GM12878 (cell line): ENCODE measurements around the gene CLEC4G. TPM values are rescaled to one million over a fixed set of nuclear protein-coding genes. Genes with fewer than 3 reads are reported as not detected.
A peak's percentile ranks its signal among the peaks of the same experiment; 100 is the strongest.

Experiments used
- ATAC-seq: fragments of 200-7000 bp; cut with Tn5 transposase; 3 replicates; pipeline ENCODE4 v1.9.1; 2020; ENCODE audit warnings: mild to moderate bottlenecking, moderate library complexity
- BruUV-seq: library from RNA; stranded (reverse); fragments of 400-500 nt; replicated peaks from 2 replicates; lab custom pipeline; 2021; lab: Mats Ljungman, UMichigan
- CTCF ChIA-PET: fragments of 300-600 bp; sonication (Branson Sonifier 250); formaldehyde crosslinking; extraction: SDS; loops from one replicate; lab custom pipeline; 2021; ENCODE audit warnings: inconsistent platforms; lab: Yijun Ruan, JAX
- POLR2A ChIA-PET: fragments of 350-600 bp; formaldehyde crosslinking; extraction: SDS; loops from one replicate; lab custom pipeline; 2021; ENCODE audit warnings: inconsistent platforms; lab: Charles Lee
- RAD21 ChIA-PET: fragments of 300-600 bp; sonication (Branson Sonifier 250); formaldehyde crosslinking; loops from one replicate; lab custom pipeline; 2023; ENCODE audit warnings: antibody characterized with exemption; ENCODE audit not compliant: unreplicated experiment; lab: Charles Lee
- SMC1A ChIA-PET: fragments of 300-600 bp; sonication (Branson Sonifier 250); formaldehyde crosslinking; loops from one replicate; lab custom pipeline; 2023; ENCODE audit not compliant: unreplicated experiment, uncharacterized antibody; lab: Charles Lee
- DNase-seq: peaks from one replicate; pipeline ENCODE4 v3.0.0-alpha.2; 2011; ENCODE audit warnings: low read depth, low spot score
- FAIRE-seq: peaks from 3 replicates; lab custom pipeline; 2011; peaks lifted over from hg19 to GRCh38; lab: Jason Lieb, UNC
- H2AFZ ChIP-seq: 2 replicates; pipeline ENCODE4 v1.6.0; 2011; ENCODE audit warnings: low read depth, low read length, control low read depth; ENCODE audit not compliant: control insufficient read depth
- H3K27ac ChIP-seq: 2 replicates; pipeline ENCODE4 v1.5.1; 2011; ENCODE audit warnings: control low read depth; ENCODE audit not compliant: control insufficient read depth, insufficient read depth
- H3K27me3 ChIP-seq, 2 experiments: replicated peaks in 1 of 2; 2 replicates each; pipeline versions ENCODE4 v1.6.0 to v1.6.1; 2011; ENCODE audit warnings: low read length in 1 of 2; ENCODE audit not compliant: control insufficient read depth in 2 of 2, insufficient read depth in 2 of 2
- H3K36me3 ChIP-seq, 2 experiments: 2 replicates each; pipeline ENCODE4 v1.5.1; 2011; ENCODE audit warnings: low read length in 1 of 2; ENCODE audit not compliant: control insufficient read depth in 2 of 2, insufficient read depth in 2 of 2
- H3K4me1 ChIP-seq: 2 replicates; pipeline ENCODE4 v1.6.1; 2011; ENCODE audit warnings: mild to moderate bottlenecking, low read length, moderate library complexity, mixed read lengths; ENCODE audit not compliant: control insufficient read depth, insufficient read depth
- H3K4me2 ChIP-seq: 2 replicates; pipeline ENCODE4 v1.6.0; 2011; ENCODE audit warnings: control low read depth; ENCODE audit not compliant: control insufficient read depth, insufficient read depth
- H3K4me3 ChIP-seq: fragments of 200-600 bp; sonication (generic); 2 replicates; pipeline ENCODE4 v1.5.1; 2016
- H3K79me2 ChIP-seq: 2 replicates; pipeline ENCODE4 v1.6.0; 2011; ENCODE audit warnings: low read length; ENCODE audit not compliant: control insufficient read depth, insufficient read depth
- H3K9ac ChIP-seq: 2 replicates; pipeline ENCODE4 v1.8.0; 2011; ENCODE audit warnings: low read length, control low read depth, mixed read lengths; ENCODE audit not compliant: control insufficient read depth, insufficient read depth
- H3K9me3 ChIP-seq: replicated peaks from 3 replicates; pipeline ENCODE4 v1.5.1; 2011; ENCODE audit warnings: mild to moderate bottlenecking, low read length; ENCODE audit not compliant: control insufficient read depth, insufficient read depth
- H4K20me1 ChIP-seq: 2 replicates; pipeline ENCODE4 v1.6.0; 2011; ENCODE audit not compliant: control insufficient read depth, insufficient read depth
- BRCA1 ChIP-seq: IDR thresholded peaks from 2 replicates; pipeline ENCODE4 v1.6.1; 2011; ENCODE audit warnings: low read depth, low read length, improper control_type of control experiment
- CBX5 ChIP-seq: sonication (generic); IDR thresholded peaks from 2 replicates; pipeline ENCODE4 v1.6.1; 2016; ENCODE audit warnings: low read depth, moderate library complexity, mild to moderate bottlenecking, inconsistent platforms
- EED ChIP-seq: sonication (generic); IDR thresholded peaks from 2 replicates; pipeline ENCODE4 v1.6.1; 2016; ENCODE audit warnings: antibody characterized with exemption, low read depth
- EP300 ChIP-seq, 2 experiments: fragments of 150-350 bp in 1 of 2; IDR thresholded peaks; 2 replicates each; pipeline ENCODE4 v1.6.1; 2011 to 2012; ENCODE audit warnings: low read depth in 2 of 2, low read length in 2 of 2, borderline replicate concordance in 1 of 2, improper control_type of control experiment in 1 of 2, inconsistent platforms in 1 of 2; ENCODE audit not compliant: control insufficient read depth in 1 of 2
- EZH2 ChIP-seq: IDR thresholded peaks from 2 replicates; pipeline ENCODE4 v1.6.1; 2012; ENCODE audit warnings: low read depth, mild to moderate bottlenecking, control low read depth, inconsistent platforms, low read length, borderline replicate concordance; ENCODE audit not compliant: control insufficient read depth
- FOS ChIP-seq: IDR thresholded peaks from 3 replicates; pipeline ENCODE4 v1.6.1; 2011; ENCODE audit warnings: borderline replicate concordance; ENCODE audit not compliant: insufficient read length; ENCODE audit errors: extremely low read depth
- IKZF2 ChIP-seq, 2 experiments: fragments of 450-650 bp; IDR thresholded peaks; 2 replicates each; pipeline ENCODE4 v1.6.1; 2017; ENCODE audit warnings: mild to moderate bottlenecking in 2 of 2, moderate library complexity in 2 of 2
- MEF2B ChIP-seq: fragments of 450-650 bp; IDR thresholded peaks from 2 replicates; pipeline ENCODE4 v1.6.1; 2018; ENCODE audit warnings: mild to moderate bottlenecking, moderate library complexity; ENCODE audit not compliant: partially characterized antibody, poor library complexity, severe bottlenecking
- POLR2A ChIP-seq: IDR thresholded peaks from 2 replicates; pipeline ENCODE4 v1.6.1; 2011; ENCODE audit warnings: low read depth, mild to moderate bottlenecking, low read length
- POU2F2 ChIP-seq: IDR thresholded peaks from 3 replicates; pipeline ENCODE4 v1.6.1; 2011; ENCODE audit warnings: low read depth, mild to moderate bottlenecking, low read length, borderline replicate concordance
- RB1 ChIP-seq: fragments of 450-650 bp; formaldehyde crosslinking; IDR thresholded peaks from 2 replicates; pipeline ENCODE4 v1.6.1; 2017; ENCODE audit warnings: mild to moderate bottlenecking, borderline replicate concordance
- RELB ChIP-seq: fragments of 450-650 bp; IDR thresholded peaks from 2 replicates; pipeline ENCODE4 v1.6.1; 2017; ENCODE audit warnings: low read depth, mild to moderate bottlenecking, moderate library complexity
- SIX5 ChIP-seq: IDR thresholded peaks from 2 replicates; pipeline ENCODE4 v1.6.1; 2011; ENCODE audit warnings: mild to moderate bottlenecking, low read depth, low read length, moderate library complexity; ENCODE audit not compliant: severe bottlenecking
- SREBF1 ChIP-seq: IDR thresholded peaks from 2 replicates; pipeline ENCODE4 v1.6.1; 2012; ENCODE audit warnings: mild to moderate bottlenecking, low read length
- TCF3 ChIP-seq: IDR thresholded peaks from 2 replicates; pipeline ENCODE4 v1.6.1; 2012; ENCODE audit warnings: low read depth, mild to moderate bottlenecking, low read length, borderline replicate concordance; ENCODE audit not compliant: insufficient read depth
- ZBED1 ChIP-seq: IDR thresholded peaks from 2 replicates; pipeline ENCODE4 v1.6.1; 2016; ENCODE audit warnings: borderline replicate concordance
- ZNF274 ChIP-seq: IDR thresholded peaks from one replicate; pipeline ENCODE4 v1.8.0; 2011; ENCODE audit not compliant: insufficient read length, insufficient read depth
- ZSCAN29 ChIP-seq: fragments of 450-650 bp; IDR thresholded peaks from 2 replicates; pipeline ENCODE4 v1.6.1; 2017; ENCODE audit warnings: mild to moderate bottlenecking, moderate library complexity
- WGBS: methylation state at CpG from one replicate; pipeline ENCODE4 v1.1.6; 2016; ENCODE audit warnings: low lambda C conversion rate; ENCODE audit not compliant: insufficient replicate concordance, insufficient coverage; ENCODE audit errors: missing lambda C conversion rate; 5-methylcytosine and 5-hydroxymethylcytosine counted together
- in situ Hi-C: fragments of 300-500 bp; cut with MboI; formaldehyde crosslinking; loops from 9 replicates; pipeline ENCODE4 v1.14.3; 2018; ENCODE audit warnings: mixed read lengths
- intact Hi-C: fragments of 100-400 bp; cut with micrococcal nuclease; formaldehyde crosslinking; loops from one replicate; pipeline ENCODE4 v1.14.2; 2022; ENCODE audit not compliant: unreplicated experiment
- polyA plus RNA-seq, 11 experiments: library from polyadenylated mRNA; depleted of rRNA in 4 of 11; unstranded in 6 of 11; stranded (reverse) in 5 of 11; fragments of >200 nt; fragmentation: Nextera tagmentation in 4 of 11; fragmentation: Illumina TruSeq in 1 of 11; extraction: Ambion mirVana in 4 of 11; extraction: Trizol in 1 of 11; gene quantifications; 1 replicate in 1 of 11; 2 replicates in 10 of 11; pipeline versions ENCODE4 v1.2.1 to v1.2.3, GENCODE V29; 2011 to 2016; ENCODE audit warnings: inconsistent platforms in 2 of 11, missing spikeins in 2 of 11, low read depth in 1 of 11
- total RNA-seq, 4 experiments: library from RNA; depleted of rRNA in 3 of 4; stranded (reverse); fragments of >200 nt in 3 of 4; fragmentation: Illumina TruSeq in 1 of 4; extraction: Trizol in 1 of 4; gene quantifications; 2 replicates each; pipeline versions ENCODE4 v1.2.1 to v1.2.3, GENCODE V29; 2013 to 2021
- TF ChIP-seq, protein P1 (sequence below): fragments of 450-650 bp; IDR thresholded peaks from 2 replicates; pipeline ENCODE4 v1.6.1; 2017; ENCODE audit warnings: borderline replicate concordance

CLEC4G gene
- total and polyA plus RNA-seq, 10 of the 15 experiments (the other 5 are each of a cell fraction or from before 2014, with no cell fraction given): 0.04 TPM; not detected in 9

DNA sequence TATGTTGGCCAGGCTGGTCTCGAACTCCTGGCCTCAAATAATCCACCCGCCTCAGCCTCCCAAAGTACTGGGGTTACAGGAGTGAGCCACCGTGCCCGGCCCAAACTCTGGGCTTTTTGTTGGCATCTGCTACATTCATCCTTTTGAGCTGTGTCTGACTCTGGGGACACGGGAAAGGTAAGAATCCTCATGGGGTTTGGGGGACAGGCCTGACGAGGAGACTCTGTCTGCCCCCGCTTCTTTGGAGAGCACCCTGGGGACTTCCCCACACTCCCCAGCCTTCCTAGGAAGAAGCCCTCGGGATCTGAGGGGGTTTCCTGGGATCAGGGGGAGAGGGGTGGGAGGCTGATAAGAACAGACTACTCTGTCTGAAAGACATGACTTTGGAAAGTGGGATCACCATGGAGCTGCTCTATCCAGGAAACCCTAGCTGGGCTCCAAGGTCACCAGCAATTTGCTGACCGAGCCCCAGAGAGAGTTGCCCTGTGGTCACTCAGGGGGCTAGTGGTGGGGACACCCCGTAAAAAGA lies 21.9 kb downstream of the CLEC4G start:
- SMC1A ChIA-PET: interaction anchor here (1.0 to 2.0 kb wide), 5 partner anchors 11 to 33 kb away, joined by 3 to 4 read pairs (median 3); partner anchors contain the start of gene TRAPPC5
- Histone ChIP-seq H3K4me2 (no peak overlapping the region; the same call in 1 of the 2 replicates), H3K27me3 (no peaks in the 10 kb centered on the region), H4K20me1 (no peaks in the 10 kb centered on the region), H3K9me3 (no peaks in the 10 kb centered on the region; the same call in 2 of the 3 replicates), H2AFZ (no peak overlapping the region; the same call in 1 of the 2 replicates), H3K36me3 (no peaks in the 10 kb centered on the region), H3K9ac (no peak overlapping the region; the same call in 1 of the 2 replicates), H3K4me3 (no peak overlapping the region), H3K27ac (peak overlapping the region; percentile 37; the same call in 1 of the 2 replicates), H3K4me1 (peaks cover 52% of the 10 kb centered on the region), H3K79me2 (no peaks in the 10 kb centered on the region)
- CTCF ChIA-PET: interaction anchor here (0.7 kb wide), 1 partner anchor 24 kb away, joined by 3 read pairs; no protein-coding TSS in a partner anchor
- DNase-seq: no peak
- in situ Hi-C loops (loop anchor here (10.0 kb wide), 2 partner anchors 525 to 1185 kb away; no protein-coding TSS in a partner anchor), intact Hi-C loops (loop anchor here (10.0 kb wide), 1 partner anchor 485 kb away; no protein-coding TSS in a partner anchor)
- ATAC-seq: no peak
- POLR2A ChIA-PET: no interaction called here
- 19% methylated on average over 10 of the region's 10 CpGs for WGBS
- no peak for FAIRE-seq
- no TSS peak for BruUV-seq
- RAD21 ChIA-PET: interaction anchor here (0.8 kb wide), 2 partner anchors 8 to 33 kb away, joined by 3 read pairs; no protein-coding TSS in a partner anchor
- TF ChIP-seq, protein P1, sequence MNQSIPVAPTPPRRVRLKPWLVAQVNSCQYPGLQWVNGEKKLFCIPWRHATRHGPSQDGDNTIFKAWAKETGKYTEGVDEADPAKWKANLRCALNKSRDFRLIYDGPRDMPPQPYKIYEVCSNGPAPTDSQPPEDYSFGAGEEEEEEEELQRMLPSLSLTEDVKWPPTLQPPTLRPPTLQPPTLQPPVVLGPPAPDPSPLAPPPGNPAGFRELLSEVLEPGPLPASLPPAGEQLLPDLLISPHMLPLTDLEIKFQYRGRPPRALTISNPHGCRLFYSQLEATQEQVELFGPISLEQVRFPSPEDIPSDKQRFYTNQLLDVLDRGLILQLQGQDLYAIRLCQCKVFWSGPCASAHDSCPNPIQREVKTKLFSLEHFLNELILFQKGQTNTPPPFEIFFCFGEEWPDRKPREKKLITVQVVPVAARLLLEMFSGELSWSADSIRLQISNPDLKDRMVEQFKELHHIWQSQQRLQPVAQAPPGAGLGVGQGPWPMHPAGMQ: no peak
- TF ChIP-seq RELB: no peak
- no peak for TF ChIP-seq SIX5
- TF ChIP-seq ZSCAN29: no peak
- peak; percentile 75 for TF ChIP-seq EED
- TF ChIP-seq FOS: no peak
- no peak for TF ChIP-seq SREBF1
- no peak for TF ChIP-seq TCF3
- TF ChIP-seq MEF2B: peak; percentile 66
- TF ChIP-seq POU2F2: no peak
- no peak for TF ChIP-seq EZH2
- TF ChIP-seq BRCA1: no peak
- no peak for TF ChIP-seq EP300 (IDR thresholded peaks at IDR 0.05; ENCODE audit: borderline replicate concordance in 1 of 2, control insufficient read depth in 1 of 2, low read depth in 2 of 2, low read length in 2 of 2)
- TF ChIP-seq CBX5: no peak
- no peak for TF ChIP-seq POLR2A
- no peak for TF ChIP-seq ZNF274
- TF ChIP-seq ZBED1: no peak
- TF ChIP-seq RB1: no peak
- peak; percentile 24 to 34; a peak in 1 of 4 replicates for TF ChIP-seq IKZF2 (IDR thresholded peaks at IDR 0.05)
